Suprapubic skin (tissue), 4 donors: ENCODE measurements around the gene HSD17B14.

ENCODE experiments used
- CTCF ChIP-seq, 2 donors: fragments of 200-600 bp in 1 of 2; fragments of 450-650 bp in 1 of 2; sonication (generic) in 1 of 2; IDR thresholded peaks; one replicate each; pipeline ENCODE4 v1.5.1; 2016 to 2019; ENCODE audit warnings: antibody characterized with exemption in 2 of 2, mild to moderate bottlenecking in 1 of 2, moderate library complexity in 1 of 2
- EP300 ChIP-seq: sonication (generic); formaldehyde crosslinking; IDR thresholded peaks from one replicate; pipeline ENCODE4 v1.6.1; 2017; ENCODE audit warnings: antibody characterized with exemption
- POLR2AphosphoS5 ChIP-seq, 3 donors: sonication (generic); formaldehyde crosslinking; IDR thresholded peaks; one replicate each; pipeline ENCODE4 v1.6.1; 2017; ENCODE audit warnings: antibody characterized with exemption in 3 of 3

- TF ChIP-seq CTCF (IDR thresholded peaks at IDR 0.05): no peak
- TF ChIP-seq EP300: no peak
- no peak for TF ChIP-seq POLR2AphosphoS5 (IDR thresholded peaks at IDR 0.05)
These were observed 22.9 kb upstream of the HSD17B14 start for GRCh38 chr19:48858984-48859710.
